Smooth muscle cell (in vitro differentiated cells): ENCODE data around the gene SLC6A9. TPM values are rescaled to one million over a fixed set of nuclear protein-coding genes. Genes with fewer than 3 reads are reported as not detected.

Experiments
- DNase-seq: peaks from one replicate; lab custom pipeline; 2025; ENCODE audit not compliant: unreplicated experiment; lab: John Stamatoyannopoulos, UW
- H2AFZ ChIP-seq: fragments of 200-600 bp; sonication (generic); 2 replicates; pipeline ENCODE4 v1.6.0; 2016; ENCODE audit warnings: antibody characterized with exemption, low read depth, mild to moderate bottlenecking
- H3F3A ChIP-seq: fragments of 200-600 bp; sonication (generic); 2 replicates; pipeline ENCODE4 v1.6.0; 2017; ENCODE audit warnings: antibody characterized with exemption, low read depth
- H3K27ac ChIP-seq: fragments of 200-600 bp; sonication (generic); 2 replicates; pipeline ENCODE4 v1.5.1; 2016; ENCODE audit warnings: low read depth, mild to moderate bottlenecking
- H3K27me3 ChIP-seq: fragments of 200-600 bp; sonication (generic); 2 replicates; pipeline ENCODE4 v1.6.1; 2016; ENCODE audit warnings: low read depth, mild to moderate bottlenecking
- H3K36me3 ChIP-seq: fragments of 200-600 bp; sonication (generic); 2 replicates; pipeline ENCODE4 v1.5.1; 2016; ENCODE audit warnings: low read depth
- H3K4me1 ChIP-seq: fragments of 200-600 bp; sonication (generic); 2 replicates; pipeline ENCODE4 v1.5.1; 2016; ENCODE audit warnings: low read depth
- H3K4me2 ChIP-seq: fragments of 200-600 bp; sonication (generic); 2 replicates; pipeline ENCODE4 v1.6.0; 2016; ENCODE audit warnings: mild to moderate bottlenecking
- H3K4me3 ChIP-seq: fragments of 200-600 bp; sonication (generic); 2 replicates; pipeline ENCODE4 v1.5.1; 2016; ENCODE audit warnings: mild to moderate bottlenecking
- H3K79me2 ChIP-seq: fragments of 200-600 bp; sonication (generic); 2 replicates; pipeline ENCODE4 v1.6.0; 2016; ENCODE audit warnings: low read depth, mild to moderate bottlenecking
- H3K9ac ChIP-seq: fragments of 200-600 bp; sonication (generic); 2 replicates; pipeline ENCODE4 v1.6.0; 2016; ENCODE audit warnings: low read depth
- H3K9me3 ChIP-seq: fragments of 200-600 bp; sonication (generic); replicated peaks from 2 replicates; pipeline ENCODE4 v1.5.1; 2016; ENCODE audit warnings: low read depth
- H4K20me1 ChIP-seq: fragments of 200-600 bp; sonication (generic); 2 replicates; pipeline ENCODE4 v1.6.0; 2016; ENCODE audit warnings: low read depth
- WGBS: methylation state at CpG from one replicate; pipeline ENCODE4 v1.1.7; 2016; ENCODE audit warnings: low lambda C conversion rate; 5-methylcytosine and 5-hydroxymethylcytosine counted together
- polyA plus RNA-seq: library from polyadenylated mRNA; unstranded; fragments of >200 nt; fragmentation: Nextera tagmentation; extraction: Ambion mirVana; gene quantifications from 2 replicates; pipeline ENCODE4 v1.2.1, GENCODE V29; 2016
- total RNA-seq: library from RNA; depleted of rRNA; stranded (reverse); fragments of >200 nt; gene quantifications from 2 replicates; pipeline ENCODE4 v1.2.3, GENCODE V29; 2014
- TF ChIP-seq, protein P1 (sequence below): fragments of 200-600 bp; sonication (generic); IDR thresholded peaks from 2 replicates; pipeline ENCODE4 v1.5.1; 2017; ENCODE audit warnings: borderline replicate concordance, mild to moderate bottlenecking, antibody characterized with exemption; ENCODE audit not compliant: insufficient read depth, poor library complexity, severe bottlenecking

SLC6A9 gene
- total and polyA plus RNA-seq, 2 experiments from 2014 or later, result 10.2 to 25.8 TPM

DNA sequence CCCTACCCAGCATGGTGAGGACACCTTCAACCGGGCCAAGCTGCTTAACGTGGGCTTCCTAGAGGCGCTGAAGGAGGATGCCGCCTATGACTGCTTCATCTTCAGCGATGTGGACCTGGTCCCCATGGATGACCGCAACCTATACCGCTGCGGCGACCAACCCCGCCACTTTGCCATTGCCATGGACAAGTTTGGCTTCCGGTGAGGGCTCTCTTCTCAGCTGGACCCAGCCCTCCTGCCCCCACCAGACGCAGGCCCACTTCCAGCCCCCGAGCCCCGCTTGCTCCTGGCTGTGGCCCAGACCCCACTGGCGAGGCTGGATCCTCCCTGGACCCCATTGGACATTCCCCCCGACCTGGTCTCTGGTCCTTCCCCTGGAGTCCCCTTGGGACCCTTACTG is 46.4 kb downstream of the SLC6A9 start:
- Histone ChIP-seq H2AFZ (no peak overlapping the region), H3F3A (peaks cover 6% of the 10 kb centered on the region), H3K27me3 (no peaks in the 10 kb centered on the region), H3K4me2 (no peak overlapping the region), H4K20me1 (peaks cover 48% of the 10 kb centered on the region), H3K36me3 (no peaks in the 10 kb centered on the region), H3K9ac (no peak overlapping the region), H3K9me3 (no peaks in the 10 kb centered on the region), H3K79me2 (peaks cover 7% of the 10 kb centered on the region), H3K4me3 (no peak overlapping the region), H3K27ac (no peak overlapping the region), H3K4me1 (no peaks in the 10 kb centered on the region)
- TF ChIP-seq, protein P1, sequence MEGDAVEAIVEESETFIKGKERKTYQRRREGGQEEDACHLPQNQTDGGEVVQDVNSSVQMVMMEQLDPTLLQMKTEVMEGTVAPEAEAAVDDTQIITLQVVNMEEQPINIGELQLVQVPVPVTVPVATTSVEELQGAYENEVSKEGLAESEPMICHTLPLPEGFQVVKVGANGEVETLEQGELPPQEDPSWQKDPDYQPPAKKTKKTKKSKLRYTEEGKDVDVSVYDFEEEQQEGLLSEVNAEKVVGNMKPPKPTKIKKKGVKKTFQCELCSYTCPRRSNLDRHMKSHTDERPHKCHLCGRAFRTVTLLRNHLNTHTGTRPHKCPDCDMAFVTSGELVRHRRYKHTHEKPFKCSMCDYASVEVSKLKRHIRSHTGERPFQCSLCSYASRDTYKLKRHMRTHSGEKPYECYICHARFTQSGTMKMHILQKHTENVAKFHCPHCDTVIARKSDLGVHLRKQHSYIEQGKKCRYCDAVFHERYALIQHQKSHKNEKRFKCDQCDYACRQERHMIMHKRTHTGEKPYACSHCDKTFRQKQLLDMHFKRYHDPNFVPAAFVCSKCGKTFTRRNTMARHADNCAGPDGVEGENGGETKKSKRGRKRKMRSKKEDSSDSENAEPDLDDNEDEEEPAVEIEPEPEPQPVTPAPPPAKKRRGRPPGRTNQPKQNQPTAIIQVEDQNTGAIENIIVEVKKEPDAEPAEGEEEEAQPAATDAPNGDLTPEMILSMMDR, result no peak
- DNase-seq, result no peak
- WGBS, result over 99% methylated on average over 16 of the region's 16 CpGs

DNA sequence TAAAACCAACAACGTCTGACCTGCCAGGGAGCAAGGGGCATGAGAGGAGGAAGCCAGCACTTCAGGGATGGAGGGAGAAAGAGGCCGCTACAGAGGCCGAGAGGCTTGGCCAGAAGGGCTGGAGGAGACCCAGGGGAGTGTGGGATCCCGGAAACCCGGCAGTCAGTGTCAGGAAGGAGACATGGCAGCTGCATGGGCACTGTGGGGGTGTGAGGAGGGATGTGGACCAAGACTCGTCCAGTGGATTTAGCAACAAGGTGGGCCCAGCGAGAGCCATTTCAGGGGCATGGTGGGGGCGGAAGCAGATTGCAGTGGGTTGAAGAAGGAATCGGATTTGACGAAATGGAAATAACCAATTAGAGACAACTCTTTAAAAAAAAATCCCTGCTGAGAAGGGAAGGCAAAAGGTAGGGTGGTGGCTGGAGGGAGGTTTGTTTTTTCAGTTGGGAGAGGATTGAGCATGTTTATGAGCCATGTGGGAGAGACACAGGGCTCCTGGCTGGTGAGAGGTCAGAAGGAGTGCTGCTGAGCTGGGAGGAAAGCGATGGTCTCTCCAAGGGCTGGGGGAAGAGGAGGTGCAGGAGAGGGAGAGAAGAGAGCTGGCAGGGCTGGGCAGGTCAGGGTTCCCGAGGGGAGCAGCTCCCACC is 47.9 kb downstream of the SLC6A9 start:
- 91% methylated on average over 12 of the region's 12 CpGs for WGBS

DNA sequence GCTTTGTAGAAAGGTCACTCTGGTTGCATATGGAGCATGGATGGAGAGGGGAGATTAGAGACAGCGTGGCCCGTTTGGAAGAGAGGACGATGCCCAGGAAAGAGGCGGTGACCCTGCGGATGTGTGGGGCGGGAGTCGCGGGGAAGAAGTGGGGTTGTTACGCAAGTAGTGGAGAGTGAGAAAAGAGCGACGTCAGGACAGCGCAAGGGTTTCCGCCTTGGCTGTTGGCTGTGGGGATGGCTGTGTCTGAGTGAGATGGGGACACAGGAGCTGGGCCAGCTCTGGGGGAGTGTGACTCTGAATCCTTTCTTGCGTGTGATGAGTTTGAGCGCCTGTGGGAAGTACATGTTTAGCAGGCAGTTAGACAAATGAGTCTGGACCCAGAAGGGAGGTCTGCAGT is 48.5 kb downstream of the SLC6A9 start:
- no peaks in the 10 kb centered on the region for H3K9me3 ChIP-seq
- no peak for DNase-seq
- H3K4me2 ChIP-seq, result no peak overlapping the region
- no peak overlapping the region for H2AFZ ChIP-seq
- H3K4me1 ChIP-seq, result peaks cover 7% of the 10 kb centered on the region
- peaks cover 10% of the 10 kb centered on the region for H3K79me2 ChIP-seq
- H3K36me3 ChIP-seq, result no peaks in the 10 kb centered on the region
- TF ChIP-seq, protein P1, result no peak
- no peak overlapping the region for H3K9ac ChIP-seq
- H3K27ac ChIP-seq, result no peak overlapping the region
- H3F3A ChIP-seq, result peaks cover 12% of the 10 kb centered on the region
- WGBS, result 92% methylated on average over 15 of the region's 15 CpGs
- H3K4me3 ChIP-seq, result no peak overlapping the region
- peaks cover 54% of the 10 kb centered on the region for H4K20me1 ChIP-seq
- no peaks in the 10 kb centered on the region for H3K27me3 ChIP-seq

More for the DNA sequence above, 47.9 kb downstream of the SLC6A9 start:
- TF ChIP-seq, protein P1, result no peak
- Histone ChIP-seq H3K27me3 (no peaks in the 10 kb centered on the region), H2AFZ (no peak overlapping the region), H3K4me3 (no peak overlapping the region), H4K20me1 (peaks cover 49% of the 10 kb centered on the region), H3K27ac (no peak overlapping the region), H3K4me1 (peaks cover 4% of the 10 kb centered on the region), H3K9ac (no peak overlapping the region), H3F3A (peaks cover 6% of the 10 kb centered on the region), H3K9me3 (no peaks in the 10 kb centered on the region), H3K4me2 (no peak overlapping the region), H3K36me3 (no peaks in the 10 kb centered on the region), H3K79me2 (peaks cover 8% of the 10 kb centered on the region)
- DNase-seq, result no peak

DNA sequence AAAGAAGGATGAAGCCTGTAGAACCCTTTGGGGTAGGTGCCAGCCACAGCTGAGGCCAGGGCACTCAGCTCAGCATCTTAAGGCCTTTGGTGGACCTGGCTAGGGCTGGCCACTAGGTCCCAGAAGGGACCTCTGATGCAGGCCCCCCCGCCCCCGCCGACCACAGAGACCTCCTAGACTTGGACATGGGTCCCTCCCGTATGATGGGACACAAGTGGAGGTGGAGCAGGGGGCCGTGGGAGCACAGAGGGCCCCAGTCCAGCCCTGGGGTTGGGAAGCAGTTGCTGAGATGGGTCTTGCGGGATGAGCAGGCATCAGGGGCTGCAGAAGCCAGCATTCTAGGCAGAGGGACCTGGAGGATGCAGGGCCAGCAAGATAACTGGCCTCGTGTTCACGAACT is 49.0 kb downstream of the SLC6A9 start:
- no peaks in the 10 kb centered on the region for H3K36me3 ChIP-seq
- H4K20me1 ChIP-seq, result peaks cover 60% of the 10 kb centered on the region
- H2AFZ ChIP-seq, result no peak overlapping the region
- H3K27me3 ChIP-seq, result no peaks in the 10 kb centered on the region
- TF ChIP-seq, protein P1, result no peak
- H3K4me1 ChIP-seq, result peaks cover 7% of the 10 kb centered on the region
- H3K4me2 ChIP-seq, result no peak overlapping the region
- WGBS, result 96% methylated on average over 8 of the region's 8 CpGs
- no peaks in the 10 kb centered on the region for H3K9me3 ChIP-seq
- H3K9ac ChIP-seq, result no peak overlapping the region
- no peak overlapping the region for H3K27ac ChIP-seq
- no peak for DNase-seq
- no peak overlapping the region for H3K4me3 ChIP-seq
- peaks cover 12% of the 10 kb centered on the region for H3F3A ChIP-seq
- H3K79me2 ChIP-seq, result peaks cover 10% of the 10 kb centered on the region
